Endothelial cell of umbilical vein (primary cell): ENCODE data around the gene PRKACG.

ENCODE experiments used
- CTCF ChIP-seq, 2 donors: IDR thresholded peaks; 1 replicate in 1 of 2; 2 replicates in 1 of 2; pipeline ENCODE4 v1.5.1; 2011; ENCODE audit warnings: low read length in 2 of 2, mild to moderate bottlenecking in 2 of 2, moderate library complexity in 2 of 2, control low read depth in 1 of 2, inconsistent platforms in 1 of 2, low read depth in 1 of 2; ENCODE audit not compliant: insufficient read depth in 1 of 2; ENCODE audit errors: extremely low read depth in 1 of 2
- EZH2 ChIP-seq: IDR thresholded peaks from 2 replicates; pipeline ENCODE4 v1.6.1; 2012; ENCODE audit warnings: borderline replicate concordance, low read depth, mild to moderate bottlenecking, moderate library complexity, low read length, inconsistent platforms; ENCODE audit not compliant: severe bottlenecking
- POLR2A ChIP-seq: IDR thresholded peaks from 2 replicates; pipeline ENCODE4 v1.6.1; 2012; ENCODE audit warnings: low read depth, mild to moderate bottlenecking, control low read depth, low read length

- TF ChIP-seq POLR2A (no peak), EZH2 (no peak), CTCF (IDR thresholded peaks at IDR 0.05; ENCODE audit: extremely low read depth in 1 of 2, insufficient read depth in 1 of 2, low read depth in 1 of 2, low read length in 2 of 2) (no peak)
Observed at GRCh38 chr9:68978066-68978465, 35.8 kb downstream of the PRKACG start.
